ENCODE measurements around the gene ENDOD1.
"Not testable (repeated sequence)": the region's sequence is repeated elsewhere in the genome, so short reads cannot be mapped to it uniquely, and the experiment has no call there.

Gene ENDOD1

GRCh38 chr11:95135155-95135554, 45.5 kb downstream of the ENDOD1 start:
- H3K36me3 ChIP-seq (ENCODE audit: insufficient read depth, low read length) = no peaks in the 10 kb centered on the region
- no peak overlapping the region for H3K9ac ChIP-seq (ENCODE audit: low read depth, low read length)
- H3K9me3 ChIP-seq (replicated peaks; ENCODE audit: low read length) = no peaks in the 10 kb centered on the region
- H3K4me3 ChIP-seq (ENCODE audit: low read length) = no peak overlapping the region
- no peak overlapping the region for H3K4me2 ChIP-seq (ENCODE audit: low read length)
- H3K27me3 ChIP-seq (ENCODE audit: control insufficient read depth, insufficient read depth, low read length) = no peaks in the 10 kb centered on the region
- H3K4me1 ChIP-seq (ENCODE audit: control insufficient read depth, insufficient read depth, low read length) = peaks cover 24% of the 10 kb centered on the region

DNA sequence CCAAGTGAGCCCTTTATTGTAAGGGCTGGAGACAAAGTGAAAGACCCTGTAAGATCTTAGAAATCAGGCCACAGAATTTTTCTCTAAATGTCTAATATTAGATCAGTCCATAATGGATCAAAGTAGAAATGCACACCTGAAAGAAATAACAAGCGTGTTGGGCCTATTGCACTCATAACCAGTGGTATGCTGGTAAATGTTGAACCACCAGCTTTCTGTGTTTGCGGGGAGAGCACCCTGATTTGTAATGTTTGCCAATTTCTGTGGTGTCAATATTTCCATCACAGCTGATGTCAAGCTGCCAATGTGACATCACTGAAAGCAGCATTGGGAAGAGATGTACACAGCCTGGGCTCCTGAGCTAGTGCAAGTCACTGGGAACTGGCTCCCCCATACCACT, 46.2 kb downstream of the ENDOD1 start:
- H3K4me3 ChIP-seq (ENCODE audit: low read length) = no peak overlapping the region
- no peak overlapping the region for H3K4me2 ChIP-seq (ENCODE audit: low read length)
- no peaks in the 10 kb centered on the region for H3K27me3 ChIP-seq (ENCODE audit: control insufficient read depth, insufficient read depth, low read length)

DNA sequence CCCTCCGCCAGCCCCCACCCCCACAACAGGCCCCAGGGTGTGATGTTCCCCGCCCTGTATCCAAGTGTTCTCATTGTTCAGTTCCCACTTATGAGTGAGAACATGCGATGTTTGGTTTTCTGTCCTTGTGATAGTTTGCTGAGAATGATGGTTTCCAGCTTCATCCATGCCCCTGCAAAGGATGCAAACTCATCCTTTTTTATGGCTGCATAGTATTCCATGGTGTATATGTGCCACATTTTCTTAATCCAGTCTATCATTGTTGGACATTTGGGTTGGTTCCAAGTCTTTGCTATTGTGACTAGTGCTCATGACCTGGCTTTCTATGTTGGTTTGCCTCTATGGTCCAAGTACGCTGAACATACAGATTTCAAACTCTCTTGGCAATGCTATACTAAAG, 47.1 kb downstream of the ENDOD1 start:
- not testable (repeated sequence) for H3K4me2 ChIP-seq (ENCODE audit: low read length); H3K9me3 ChIP-seq (replicated peaks; ENCODE audit: low read length); H3K4me3 ChIP-seq (ENCODE audit: low read length); H3K9ac ChIP-seq (ENCODE audit: low read depth, low read length); H3K27me3 ChIP-seq (ENCODE audit: control insufficient read depth, insufficient read depth, low read length); H3K36me3 ChIP-seq (ENCODE audit: insufficient read depth, low read length)
- peaks cover 24% of the 10 kb centered on the region for H3K4me1 ChIP-seq (ENCODE audit: control insufficient read depth, insufficient read depth, low read length)

More for the DNA sequence above, 46.2 kb downstream of the ENDOD1 start:
- peaks cover 24% of the 10 kb centered on the region for H3K4me1 ChIP-seq (ENCODE audit: control insufficient read depth, insufficient read depth, low read length)
- H3K9ac ChIP-seq (ENCODE audit: low read depth, low read length) = no peak overlapping the region
- no peaks in the 10 kb centered on the region for H3K36me3 ChIP-seq (ENCODE audit: insufficient read depth, low read length)
- no peaks in the 10 kb centered on the region for H3K9me3 ChIP-seq (replicated peaks; ENCODE audit: low read length)

DNA sequence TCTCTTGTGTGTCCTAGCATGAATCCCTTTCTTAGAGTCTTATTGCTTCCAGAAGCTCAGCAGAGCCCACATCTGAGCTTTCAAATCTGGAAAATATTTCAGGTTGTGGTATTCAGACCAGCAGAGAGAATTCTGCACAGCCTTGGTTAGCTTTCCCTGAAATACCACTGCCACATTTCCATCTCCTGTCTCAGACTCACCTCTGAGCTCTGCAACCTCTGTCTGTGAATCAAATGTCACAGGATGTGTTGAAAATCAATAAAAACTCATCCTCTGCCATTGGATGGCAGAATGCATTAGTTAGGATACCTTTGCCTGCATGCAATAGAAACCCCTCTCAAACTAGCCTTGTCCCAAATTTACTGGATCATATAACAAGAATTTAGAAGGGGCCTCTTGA, 47.7 kb downstream of the ENDOD1 start:
- Histone ChIP-seq H3K4me2 (ENCODE audit: low read length) (no peak overlapping the region), H3K9ac (ENCODE audit: low read depth, low read length) (no peak overlapping the region), H3K9me3 (replicated peaks; ENCODE audit: low read length) (no peaks in the 10 kb centered on the region), H3K4me1 (ENCODE audit: control insufficient read depth, insufficient read depth, low read length) (peaks cover 24% of the 10 kb centered on the region), H3K4me3 (ENCODE audit: low read length) (no peak overlapping the region), H3K36me3 (ENCODE audit: insufficient read depth, low read length) (no peaks in the 10 kb centered on the region), H3K27me3 (ENCODE audit: control insufficient read depth, insufficient read depth, low read length) (no peaks in the 10 kb centered on the region)

- no peaks in the 10 kb centered on the region for H3K9me3 ChIP-seq (replicated peaks; ENCODE audit: low read length)
- no peak overlapping the region for H3K4me3 ChIP-seq (ENCODE audit: low read length)
- no peaks in the 10 kb centered on the region for H3K36me3 ChIP-seq (ENCODE audit: insufficient read depth, low read length)
- H3K4me1 ChIP-seq (ENCODE audit: control insufficient read depth, insufficient read depth, low read length) = peaks cover 22% of the 10 kb centered on the region
- H3K4me2 ChIP-seq (ENCODE audit: low read length) = no peak overlapping the region
- no peaks in the 10 kb centered on the region for H3K27me3 ChIP-seq (ENCODE audit: control insufficient read depth, insufficient read depth, low read length)
- no peak overlapping the region for H3K9ac ChIP-seq (ENCODE audit: low read depth, low read length)
These were observed 48.8 kb downstream of the ENDOD1 start for GRCh38 chr11:95138448-95138847.

DNA sequence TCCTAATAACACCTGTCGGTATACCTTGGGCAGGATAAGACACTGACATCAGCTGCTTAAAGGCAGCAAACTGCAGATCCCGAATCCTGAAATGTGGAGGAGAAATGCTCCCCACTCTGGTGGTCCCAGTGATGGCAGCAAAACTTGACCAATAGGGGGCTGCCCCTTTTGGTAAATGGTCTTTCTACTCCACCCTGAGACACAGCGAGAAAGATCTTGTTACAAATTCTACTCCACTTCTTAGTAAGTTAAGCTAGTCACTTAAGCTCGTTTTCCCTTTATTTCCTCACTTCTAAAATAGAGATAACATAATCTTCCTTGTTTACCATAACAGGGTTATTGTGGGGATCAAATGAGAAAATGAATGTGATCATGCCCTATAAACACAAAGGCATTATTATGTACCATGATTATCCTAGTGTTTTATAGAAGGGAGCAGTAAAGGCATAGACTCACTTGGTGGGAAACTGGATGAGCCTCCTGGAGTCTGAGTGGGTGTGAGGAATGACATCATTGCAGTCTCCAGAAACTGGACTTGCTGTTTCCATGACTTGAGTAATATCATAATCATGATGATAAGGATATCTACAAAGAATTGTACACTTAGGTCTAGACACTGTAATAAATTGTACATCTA, 50.9 kb downstream of the ENDOD1 start:
- Histone ChIP-seq H3K4me2 (ENCODE audit: low read length) (no peak overlapping the region), H3K27me3 (ENCODE audit: control insufficient read depth, insufficient read depth, low read length) (no peaks in the 10 kb centered on the region), H3K9me3 (replicated peaks; ENCODE audit: low read length) (no peaks in the 10 kb centered on the region), H3K4me3 (ENCODE audit: low read length) (no peak overlapping the region), H3K4me1 (ENCODE audit: control insufficient read depth, insufficient read depth, low read length) (peaks cover 15% of the 10 kb centered on the region), H3K36me3 (ENCODE audit: insufficient read depth, low read length) (no peaks in the 10 kb centered on the region), H3K9ac (ENCODE audit: low read depth, low read length) (no peak overlapping the region)

- Histone ChIP-seq H3K4me2 (ENCODE audit: low read length) (no peak overlapping the region), H3K9me3 (replicated peaks; ENCODE audit: low read length) (no peaks in the 10 kb centered on the region), H3K9ac (ENCODE audit: low read depth, low read length) (no peak overlapping the region), H3K36me3 (ENCODE audit: insufficient read depth, low read length) (no peaks in the 10 kb centered on the region), H3K4me1 (ENCODE audit: control insufficient read depth, insufficient read depth, low read length) (peaks cover 22% of the 10 kb centered on the region), H3K4me3 (ENCODE audit: low read length) (no peak overlapping the region), H3K27me3 (ENCODE audit: control insufficient read depth, insufficient read depth, low read length) (no peaks in the 10 kb centered on the region)
These were observed 52.8 kb downstream of the ENDOD1 start for GRCh38 chr11:95142431-95142830.

DNA sequence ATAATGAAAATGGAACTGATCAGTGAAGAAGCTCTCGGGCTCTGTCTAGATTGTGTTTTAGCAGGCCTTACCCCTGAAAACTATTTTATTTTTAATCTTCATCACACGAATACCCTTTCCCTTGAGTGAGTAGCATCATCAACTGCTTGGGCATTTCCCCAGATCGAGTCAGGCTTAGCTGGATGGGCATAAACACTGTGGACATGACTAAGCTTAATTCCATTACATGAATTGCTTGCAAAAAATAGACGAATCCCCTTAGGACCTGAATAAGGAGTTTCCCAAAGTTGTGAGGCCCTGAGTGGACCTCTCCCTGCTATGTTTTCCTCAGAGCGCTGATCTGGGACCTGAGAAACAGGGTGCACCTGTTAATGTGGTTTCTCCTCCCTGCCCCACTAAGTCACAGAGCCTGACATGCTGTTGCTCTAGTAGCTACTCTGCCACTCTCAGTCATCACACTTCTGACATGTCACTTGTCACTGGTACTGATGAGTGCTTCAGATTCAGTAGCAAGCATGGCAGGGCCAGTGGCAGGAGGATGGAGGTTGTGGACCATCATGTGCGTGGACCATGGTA, 53.5 kb downstream of the ENDOD1 start:
- Histone ChIP-seq H3K4me2 (ENCODE audit: low read length) (no peak overlapping the region), H3K9me3 (replicated peaks; ENCODE audit: low read length) (no peaks in the 10 kb centered on the region), H3K27me3 (ENCODE audit: control insufficient read depth, insufficient read depth, low read length) (no peaks in the 10 kb centered on the region), H3K9ac (ENCODE audit: low read depth, low read length) (no peak overlapping the region), H3K4me3 (ENCODE audit: low read length) (no peak overlapping the region), H3K36me3 (ENCODE audit: insufficient read depth, low read length) (no peaks in the 10 kb centered on the region), H3K4me1 (ENCODE audit: control insufficient read depth, insufficient read depth, low read length) (peaks cover 30% of the 10 kb centered on the region)

DNA sequence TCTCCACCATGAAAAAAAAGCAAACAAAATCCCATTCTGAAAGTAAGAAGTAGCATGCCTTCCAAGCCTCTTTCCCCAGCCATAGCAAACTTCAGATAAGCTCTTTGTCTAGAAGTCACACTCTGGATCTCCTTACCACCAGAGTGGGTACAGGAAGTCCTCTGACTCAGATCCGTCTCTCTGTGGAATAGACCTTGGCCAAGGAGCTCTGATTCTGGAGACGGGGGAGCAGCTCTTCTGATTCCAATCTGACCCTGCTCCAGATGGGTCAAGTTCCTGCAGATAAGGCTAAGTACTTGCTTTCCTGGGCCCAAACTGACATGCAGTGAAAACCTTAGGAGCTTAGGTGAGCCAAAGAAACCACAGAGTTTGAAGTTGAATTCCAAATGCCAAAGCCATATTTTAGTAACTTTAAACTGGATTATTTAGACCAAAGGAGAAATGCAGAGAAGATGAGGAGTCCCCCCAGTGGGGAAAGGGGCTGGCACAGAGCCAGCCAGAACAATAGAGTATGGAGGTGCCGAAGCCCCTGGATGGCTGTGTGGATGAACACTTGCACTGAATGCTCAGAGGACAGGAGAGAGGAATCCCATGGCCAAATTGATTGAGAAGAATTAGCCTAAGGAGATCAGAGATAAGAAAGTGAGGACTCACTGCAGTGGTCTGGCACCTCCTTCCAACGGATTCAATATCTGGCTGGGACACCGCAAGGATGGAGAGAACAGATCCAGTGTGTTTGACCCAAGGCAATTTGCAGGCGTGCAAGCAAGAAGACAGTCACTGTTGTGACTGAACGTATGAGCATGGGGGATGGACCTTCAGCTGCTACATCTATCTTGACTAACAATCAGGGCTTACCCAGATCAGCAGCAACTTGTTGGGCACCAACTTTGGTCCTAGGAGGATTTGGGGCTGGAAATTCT, 54.9 kb downstream of the ENDOD1 start:
- H3K4me2 ChIP-seq (ENCODE audit: low read length) = no peak overlapping the region
- H3K9me3 ChIP-seq (replicated peaks; ENCODE audit: low read length) = no peaks in the 10 kb centered on the region
- H3K4me3 ChIP-seq (ENCODE audit: low read length) = no peak overlapping the region
- no peaks in the 10 kb centered on the region for H3K27me3 ChIP-seq (ENCODE audit: control insufficient read depth, insufficient read depth, low read length)
- H3K9ac ChIP-seq (ENCODE audit: low read depth, low read length) = no peak overlapping the region
- H3K36me3 ChIP-seq (ENCODE audit: insufficient read depth, low read length) = no peaks in the 10 kb centered on the region
- H3K4me1 ChIP-seq (ENCODE audit: control insufficient read depth, insufficient read depth, low read length) = peaks cover 33% of the 10 kb centered on the region

DNA sequence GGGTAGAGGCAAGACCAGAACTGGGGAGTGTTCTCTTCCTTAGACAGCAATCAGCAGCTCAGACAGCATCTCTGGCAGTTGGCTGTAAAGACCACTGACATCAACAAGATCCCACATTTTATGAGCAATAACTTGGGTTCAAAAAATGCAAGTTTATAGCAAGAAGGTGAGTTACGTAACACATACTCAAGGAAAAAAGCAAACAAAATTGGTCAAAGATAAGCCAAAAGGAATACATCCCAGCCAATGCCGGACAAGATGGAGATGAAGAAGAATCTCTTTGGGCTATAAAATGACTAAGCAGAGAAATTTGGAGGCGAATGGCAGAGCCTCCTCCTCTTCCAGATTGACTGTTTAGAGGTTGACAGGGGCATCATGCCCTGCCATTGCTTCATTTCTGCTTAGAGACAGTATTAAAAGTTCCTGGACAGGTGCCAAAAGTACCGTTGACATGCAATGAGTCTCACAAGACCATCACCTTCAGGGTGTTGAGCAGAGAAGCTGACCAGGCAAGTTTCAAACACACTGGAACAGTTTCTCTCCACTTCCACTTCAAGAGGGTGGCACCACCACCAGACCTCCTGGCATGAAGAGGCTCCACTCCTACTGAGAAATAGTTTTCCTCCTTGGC, 55.9 kb downstream of the ENDOD1 start:
- Histone ChIP-seq H3K9me3 (replicated peaks; ENCODE audit: low read length) (no peaks in the 10 kb centered on the region), H3K4me1 (ENCODE audit: control insufficient read depth, insufficient read depth, low read length) (peaks cover 39% of the 10 kb centered on the region), H3K27me3 (ENCODE audit: control insufficient read depth, insufficient read depth, low read length) (no peaks in the 10 kb centered on the region), H3K9ac (ENCODE audit: low read depth, low read length) (no peak overlapping the region), H3K4me3 (ENCODE audit: low read length) (no peak overlapping the region), H3K4me2 (ENCODE audit: low read length) (no peak overlapping the region), H3K36me3 (ENCODE audit: insufficient read depth, low read length) (no peaks in the 10 kb centered on the region)

GRCh38 chr11:95147364-95147905, 57.8 kb downstream of the ENDOD1 start:
- Histone ChIP-seq H3K27me3 (ENCODE audit: control insufficient read depth, insufficient read depth, low read length) (no peaks in the 10 kb centered on the region), H3K4me3 (ENCODE audit: low read length) (no peak overlapping the region), H3K36me3 (ENCODE audit: insufficient read depth, low read length) (no peaks in the 10 kb centered on the region), H3K4me2 (ENCODE audit: low read length) (peak overlapping the region; percentile 67), H3K9me3 (replicated peaks; ENCODE audit: low read length) (no peaks in the 10 kb centered on the region), H3K9ac (ENCODE audit: low read depth, low read length) (peak overlapping the region; percentile 5), H3K4me1 (ENCODE audit: control insufficient read depth, insufficient read depth, low read length) (peaks cover 51% of the 10 kb centered on the region)

Data from skeletal muscle satellite cell (primary cell).